GM19372 (cell line): ENCODE data around the gene ST6GALNAC3.
"Not testable (repeated sequence)": the region's sequence is repeated elsewhere in the genome, so short reads cannot be mapped to it uniquely, and the experiment has no call there.

ENCODE experiments used
- ATAC-seq: cut with Tn5 transposase; IDR thresholded peaks from one replicate; pipeline ENCODE4 v1.9.1; 2021; ENCODE audit warnings: mild to moderate bottlenecking, low read depth, moderate library complexity; ENCODE audit not compliant: unreplicated experiment

The ST6GALNAC3 gene

GRCh38 chr1:76074321-76075187 lies at the start of gene ST6GALNAC3:
Gene ST6GALNAC3 (plus strand): TSS chr1:76074746.
- peak; percentile 86 for ATAC-seq

GRCh38 chr1:76027341-76027740 lies 47.2 kb upstream of the ST6GALNAC3 start:
- ATAC-seq, result no peak

GRCh38 chr1:76029331-76029730 lies 45.2 kb upstream of the ST6GALNAC3 start:
- ATAC-seq, result no peak

- ATAC-seq, result no peak
These were observed 43.0 kb upstream of the ST6GALNAC3 start for GRCh38 chr1:76031496-76031895.

GRCh38 chr1:76033800-76034475 lies 40.6 kb upstream of the ST6GALNAC3 start:
- no peak for ATAC-seq

GRCh38 chr1:76035053-76035452 lies 39.5 kb upstream of the ST6GALNAC3 start:
- no peak for ATAC-seq

- no peak for ATAC-seq
These were observed 37.2 kb upstream of the ST6GALNAC3 start for GRCh38 chr1:76037324-76037723.

- ATAC-seq, result no peak
These were observed 36.1 kb upstream of the ST6GALNAC3 start for GRCh38 chr1:76038287-76039004.

GRCh38 chr1:76046149-76046548 lies 28.4 kb upstream of the ST6GALNAC3 start:
- ATAC-seq, result no peak

- no peak for ATAC-seq
These were observed 26.3 kb upstream of the ST6GALNAC3 start for GRCh38 chr1:76048219-76048618.

GRCh38 chr1:76048926-76049325 lies 25.6 kb upstream of the ST6GALNAC3 start:
- no peak for ATAC-seq

GRCh38 chr1:76049498-76049897 lies 25.0 kb upstream of the ST6GALNAC3 start:
- ATAC-seq, result no peak

- not testable (repeated sequence) for ATAC-seq
These were observed 24.5 kb upstream of the ST6GALNAC3 start for GRCh38 chr1:76050073-76050472.

- no peak for ATAC-seq
These were observed 21.5 kb upstream of the ST6GALNAC3 start for GRCh38 chr1:76053021-76053420.

GRCh38 chr1:76054359-76054758 lies 20.2 kb upstream of the ST6GALNAC3 start:
- ATAC-seq, result no peak

GRCh38 chr1:76055987-76056386 lies 18.6 kb upstream of the ST6GALNAC3 start:
- no peak for ATAC-seq

GRCh38 chr1:76059451-76059850 lies 15.1 kb upstream of the ST6GALNAC3 start:
- ATAC-seq, result no peak

GRCh38 chr1:76065270-76065669 lies 9.3 kb upstream of the ST6GALNAC3 start:
- no peak for ATAC-seq

- no peak for ATAC-seq
These were observed 8.2 kb upstream of the ST6GALNAC3 start for GRCh38 chr1:76066394-76066793.

- ATAC-seq, result no peak
These were observed 6.0 kb upstream of the ST6GALNAC3 start for GRCh38 chr1:76068542-76068941.

GRCh38 chr1:76068953-76069561 lies 5.5 kb upstream of the ST6GALNAC3 start:
- ATAC-seq, result no peak
